HEK293 (cell line): ENCODE results near the gene MRPL9.

Source experiments
- ATF2 ChIP-seq: fragments of 450-650 bp; formaldehyde crosslinking; IDR thresholded peaks from 2 replicates; pipeline ENCODE4 v1.5.1; 2016; ENCODE audit warnings: missing biosample characterization, missing genetic modification characterization, low read depth
- FEZF1 ChIP-seq: fragments of 450-650 bp; formaldehyde crosslinking; IDR thresholded peaks from 2 replicates; pipeline ENCODE4 v1.5.1; 2016; ENCODE audit warnings: missing biosample characterization, missing genetic modification characterization
- KLF8 ChIP-seq: fragments of 450-650 bp; formaldehyde crosslinking; IDR thresholded peaks from 2 replicates; pipeline ENCODE4 v1.5.1; 2016; ENCODE audit warnings: missing biosample characterization, missing genetic modification characterization
- SP2 ChIP-seq: fragments of 450-650 bp; formaldehyde crosslinking; IDR thresholded peaks from 2 replicates; pipeline ENCODE4 v1.5.1; 2016; ENCODE audit warnings: missing biosample characterization, missing genetic modification characterization
- SP7 ChIP-seq: fragments of 450-650 bp; formaldehyde crosslinking; IDR thresholded peaks from 2 replicates; pipeline ENCODE4 v1.5.1; 2016; ENCODE audit warnings: missing biosample characterization, missing genetic modification characterization
- TRIM28 ChIP-seq: IDR thresholded peaks from 2 replicates; pipeline ENCODE4 v1.6.1; 2011; ENCODE audit warnings: low read length, control low read depth, borderline replicate concordance
- WT1 ChIP-seq: fragments of 450-650 bp; formaldehyde crosslinking; IDR thresholded peaks from 2 replicates; pipeline ENCODE4 v1.5.1; 2016; ENCODE audit warnings: missing biosample characterization, missing genetic modification characterization
- ZBTB49 ChIP-seq: fragments of 450-650 bp; formaldehyde crosslinking; IDR thresholded peaks from 2 replicates; pipeline ENCODE4 v1.5.1; 2016; ENCODE audit warnings: missing biosample characterization, missing genetic modification characterization, low read depth
- ZBTB8A ChIP-seq: fragments of 450-650 bp; formaldehyde crosslinking; IDR thresholded peaks from 2 replicates; pipeline ENCODE4 v1.5.1; 2016; ENCODE audit warnings: missing biosample characterization, missing genetic modification characterization
- ZFP3 ChIP-seq: fragments of 450-650 bp; formaldehyde crosslinking; IDR thresholded peaks from 2 replicates; pipeline ENCODE4 v1.5.1; 2016; ENCODE audit warnings: low read depth, missing biosample characterization, missing genetic modification characterization
- ZFP37 ChIP-seq: fragments of 450-650 bp; formaldehyde crosslinking; IDR thresholded peaks from 2 replicates; pipeline ENCODE4 v1.5.1; 2016; ENCODE audit warnings: missing biosample characterization, missing genetic modification characterization
- ZNF112 ChIP-seq: fragments of 450-650 bp; formaldehyde crosslinking; IDR thresholded peaks from 2 replicates; pipeline ENCODE4 v1.5.0; 2017; ENCODE audit warnings: missing biosample characterization, missing genetic modification characterization
- ZNF157 ChIP-seq: fragments of 450-650 bp; formaldehyde crosslinking; IDR thresholded peaks from 2 replicates; pipeline ENCODE4 v1.5.1; 2016; ENCODE audit warnings: missing biosample characterization, missing genetic modification characterization
- ZNF175 ChIP-seq: fragments of 450-650 bp; formaldehyde crosslinking; IDR thresholded peaks from 2 replicates; pipeline ENCODE4 v1.5.1; 2016; ENCODE audit warnings: missing biosample characterization, missing genetic modification characterization
- ZNF19 ChIP-seq: fragments of 450-650 bp; formaldehyde crosslinking; IDR thresholded peaks from 2 replicates; pipeline ENCODE4; 2016; ENCODE audit warnings: missing biosample characterization, missing genetic modification characterization, low read depth
- ZNF211 ChIP-seq: fragments of 450-650 bp; formaldehyde crosslinking; IDR thresholded peaks from 2 replicates; pipeline ENCODE4 v1.5.1; 2016; ENCODE audit warnings: low read depth, missing biosample characterization, missing genetic modification characterization
- ZNF214 ChIP-seq: fragments of 450-650 bp; formaldehyde crosslinking; IDR thresholded peaks from 2 replicates; pipeline ENCODE4 v1.5.1; 2017; ENCODE audit warnings: missing biosample characterization, mild to moderate bottlenecking, missing genetic modification characterization, borderline replicate concordance
- ZNF24 ChIP-seq: fragments of 450-650 bp; formaldehyde crosslinking; IDR thresholded peaks from 2 replicates; pipeline ENCODE4 v1.5.1; 2016; ENCODE audit warnings: missing biosample characterization, missing genetic modification characterization
- ZNF280C ChIP-seq: fragments of 450-650 bp; formaldehyde crosslinking; IDR thresholded peaks from 2 replicates; pipeline ENCODE4 v1.5.1; 2016; ENCODE audit warnings: missing biosample characterization, missing genetic modification characterization
- ZNF350 ChIP-seq: fragments of 450-650 bp; formaldehyde crosslinking; IDR thresholded peaks from 2 replicates; pipeline ENCODE4 v1.5.0; 2017; ENCODE audit warnings: missing biosample characterization, mild to moderate bottlenecking, missing genetic modification characterization
- ZNF362 ChIP-seq: fragments of 450-650 bp; formaldehyde crosslinking; IDR thresholded peaks from 2 replicates; pipeline ENCODE4 v1.5.1; 2016; ENCODE audit warnings: missing biosample characterization, missing genetic modification characterization
- ZNF366 ChIP-seq: fragments of 450-650 bp; formaldehyde crosslinking; conservative IDR thresholded peaks from 2 replicates; pipeline ENCODE4 v1.5.1; 2016; ENCODE audit warnings: missing biosample characterization, missing genetic modification characterization
- ZNF37A ChIP-seq: fragments of 450-650 bp; IDR thresholded peaks from 2 replicates; pipeline ENCODE4 v1.5.1; 2018; ENCODE audit warnings: missing biosample characterization, missing genetic modification characterization
- ZNF394 ChIP-seq: fragments of 450-650 bp; formaldehyde crosslinking; IDR thresholded peaks from 2 replicates; pipeline ENCODE4 v1.5.1; 2016; ENCODE audit warnings: missing biosample characterization, missing genetic modification characterization, mild to moderate bottlenecking, moderate library complexity, borderline replicate concordance
- ZNF530 ChIP-seq: fragments of 450-650 bp; formaldehyde crosslinking; IDR thresholded peaks from 2 replicates; pipeline ENCODE4 v1.5.1; 2016; ENCODE audit warnings: low read depth, missing biosample characterization, missing genetic modification characterization
- ZNF555 ChIP-seq: fragments of 450-650 bp; formaldehyde crosslinking; conservative IDR thresholded peaks from 2 replicates; pipeline ENCODE4 v1.5.1; 2017; ENCODE audit warnings: missing biosample characterization, mild to moderate bottlenecking, missing genetic modification characterization, inconsistent platforms
- ZNF596 ChIP-seq: fragments of 450-650 bp; IDR thresholded peaks from 2 replicates; pipeline ENCODE4 v1.5.0; 2018; ENCODE audit warnings: missing biosample characterization, mild to moderate bottlenecking, missing genetic modification characterization, moderate library complexity
- ZNF660 ChIP-seq: fragments of 450-650 bp; IDR thresholded peaks from 2 replicates; pipeline ENCODE4 v1.5.1; 2018; ENCODE audit warnings: missing biosample characterization, mild to moderate bottlenecking, missing genetic modification characterization
- ZNF670 ChIP-seq: fragments of 450-650 bp; formaldehyde crosslinking; IDR thresholded peaks from 2 replicates; pipeline ENCODE4 v1.5.1; 2016; ENCODE audit warnings: missing biosample characterization, missing genetic modification characterization, low read depth
- ZNF704 ChIP-seq: fragments of 450-650 bp; formaldehyde crosslinking; IDR thresholded peaks from 2 replicates; pipeline ENCODE4 v1.5.1; 2016; ENCODE audit warnings: missing biosample characterization, missing genetic modification characterization
- ZNF707 ChIP-seq: fragments of 450-650 bp; formaldehyde crosslinking; IDR thresholded peaks from 2 replicates; pipeline ENCODE4 v1.5.1; 2016; ENCODE audit warnings: missing biosample characterization, missing genetic modification characterization
- ZNF785 ChIP-seq: fragments of 450-650 bp; formaldehyde crosslinking; IDR thresholded peaks from 2 replicates; pipeline ENCODE4 v1.5.1; 2016; ENCODE audit warnings: missing biosample characterization, missing genetic modification characterization
- ZNF843 ChIP-seq: fragments of 450-650 bp; formaldehyde crosslinking; IDR thresholded peaks from 2 replicates; pipeline ENCODE4 v1.5.1; 2016; ENCODE audit warnings: missing biosample characterization, missing genetic modification characterization

The MRPL9 gene

GRCh38 chr1:151762941-151763921 is at the start of gene MRPL9 (continued):
- no peak for TF ChIP-seq ZNF157 (tag by site-specific recombination)
- no peak for TF ChIP-seq ZNF704
- no peak for TF ChIP-seq FEZF1 (tag by site-specific recombination)
- no peak; the same call in 1 of the 2 replicates for TF ChIP-seq ZNF394 (tag by site-specific recombination)
- TF ChIP-seq ZFP3 (tag by site-specific recombination) = no peak
- no peak for TF ChIP-seq ZNF785 (tag by site-specific recombination)
- TF ChIP-seq ATF2 = no peak
- 0 out of 2 replicates have a peak, but pooled peaks have one; percentile 43 for TF ChIP-seq KLF8 (tag by site-specific recombination)
- no peak; the same call in 1 of the 2 replicates for TF ChIP-seq ZNF843 (tag by site-specific recombination)
- peak; percentile 43; the same call in 1 of the 2 replicates for TF ChIP-seq ZNF366 (tag by site-specific recombination)
- no peak for TF ChIP-seq ZNF555 (tag by site-specific recombination)
- no peak for TF ChIP-seq WT1 (tag by site-specific recombination)
- TF ChIP-seq TRIM28 = peak; percentile 77; the same call in 1 of the 2 replicates
- TF ChIP-seq ZNF214 (tag by site-specific recombination) = no peak
- peak; percentile 70 for TF ChIP-seq SP7 (tag by site-specific recombination)
- no peak for TF ChIP-seq ZNF280C
- no peak for TF ChIP-seq ZNF211 (tag by site-specific recombination)
- TF ChIP-seq SP2 = no peak
- TF ChIP-seq ZNF37A (tag by site-specific recombination) = no peak
- TF ChIP-seq ZNF670 (tag by site-specific recombination) = no peak
- TF ChIP-seq ZFP37 (tag by site-specific recombination) = 0 out of 2 replicates have a peak, but pooled peaks have one; percentile 35
- TF ChIP-seq ZNF350 = no peak
- no peak for TF ChIP-seq ZNF596
- TF ChIP-seq ZNF24 (tag by site-specific recombination) = peak; percentile 94
- TF ChIP-seq ZNF175 = no peak
- no peak for TF ChIP-seq ZNF112 (tag by site-specific recombination)
- no peak for TF ChIP-seq ZNF362 (tag by site-specific recombination)
- no peak for TF ChIP-seq ZNF19 (tag by site-specific recombination)
- no peak for TF ChIP-seq ZNF530
- TF ChIP-seq ZNF660 = peak; percentile 83
- TF ChIP-seq ZBTB8A (tag by site-specific recombination) = peak; percentile 52; the same call in 1 of the 2 replicates
- no peak for TF ChIP-seq ZBTB49
- TF ChIP-seq ZNF707 (tag by site-specific recombination) = no peak
